ENCODE data around the gene NOL4L.

GRCh38 chr20:32421290-32421689, 163.8 kb downstream of the NOL4L start:
- TF ChIP-seq CTCF (IDR thresholded peaks at IDR 0.05; ENCODE audit: insufficient read depth, low read length) (no peak), GABPA (IDR thresholded peaks at IDR 0.05; ENCODE audit: low read depth) (no peak)

Data from HL-60 (cell line).